ENCODE results near the gene FREM3. TPM values are rescaled to one million over a fixed set of nuclear protein-coding genes. Genes with fewer than 3 reads are reported as not detected.
"Not testable (repeated sequence)": the region's sequence is repeated elsewhere in the genome, so short reads cannot be mapped to it uniquely, and the experiment has no call there.

FREM3 gene
- not detected for total RNA-seq

DNA sequence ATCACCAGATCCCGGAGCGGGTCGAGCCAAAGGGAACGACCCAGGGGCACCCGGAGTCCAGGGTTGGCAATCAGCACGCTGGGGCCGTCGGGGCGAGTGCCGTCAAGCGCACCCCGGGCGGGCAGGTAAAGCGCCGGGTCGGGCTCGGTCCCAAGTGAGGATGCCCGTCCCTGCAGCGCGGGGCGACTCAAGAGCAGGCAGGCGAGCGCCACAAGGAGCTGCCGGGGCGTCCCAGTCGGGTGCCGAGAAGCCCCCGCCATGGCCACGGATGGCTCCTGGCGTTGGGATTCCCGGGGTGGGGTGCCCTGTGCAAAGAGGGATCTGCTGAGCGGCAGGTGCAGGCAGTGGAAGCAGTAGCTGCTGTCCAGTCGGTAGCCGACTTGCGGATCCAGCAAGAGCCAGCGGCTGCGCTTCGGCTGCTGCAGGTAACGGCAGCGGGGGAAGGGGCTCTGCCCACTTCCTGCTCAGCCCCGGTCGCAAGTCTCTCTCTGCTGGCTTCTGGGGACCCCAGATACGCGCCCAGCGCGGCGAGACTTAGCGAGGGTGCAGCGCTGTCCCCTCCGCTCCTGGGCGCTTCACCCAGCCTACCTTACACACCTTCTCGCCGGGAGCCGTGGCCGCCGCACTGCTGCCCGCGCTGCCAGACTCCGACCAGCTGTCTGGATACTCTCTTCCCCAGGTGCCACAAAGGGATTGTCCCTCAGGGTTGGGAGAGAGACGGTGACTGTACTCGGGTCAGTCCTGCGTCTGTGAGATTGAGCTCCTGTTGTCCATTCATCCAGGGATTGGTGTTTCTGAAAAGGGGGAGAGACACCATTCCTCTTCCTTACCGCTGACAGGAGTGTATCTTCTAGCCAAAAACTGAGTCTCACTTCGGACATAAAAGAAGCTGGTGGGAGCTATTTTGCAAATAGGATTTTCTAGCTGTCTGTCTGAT, at the start of gene FREM3:
Gene FREM3 (minus strand): TSS at position 260 of the 937 bp plus-strand sequence. CDS start 0 bp downstream, at position 260.
- intact Hi-C loops (cut with DNase I; ENCODE audit: low total_unique reads), result no loop called here
- TF ChIP-seq, protein P1, sequence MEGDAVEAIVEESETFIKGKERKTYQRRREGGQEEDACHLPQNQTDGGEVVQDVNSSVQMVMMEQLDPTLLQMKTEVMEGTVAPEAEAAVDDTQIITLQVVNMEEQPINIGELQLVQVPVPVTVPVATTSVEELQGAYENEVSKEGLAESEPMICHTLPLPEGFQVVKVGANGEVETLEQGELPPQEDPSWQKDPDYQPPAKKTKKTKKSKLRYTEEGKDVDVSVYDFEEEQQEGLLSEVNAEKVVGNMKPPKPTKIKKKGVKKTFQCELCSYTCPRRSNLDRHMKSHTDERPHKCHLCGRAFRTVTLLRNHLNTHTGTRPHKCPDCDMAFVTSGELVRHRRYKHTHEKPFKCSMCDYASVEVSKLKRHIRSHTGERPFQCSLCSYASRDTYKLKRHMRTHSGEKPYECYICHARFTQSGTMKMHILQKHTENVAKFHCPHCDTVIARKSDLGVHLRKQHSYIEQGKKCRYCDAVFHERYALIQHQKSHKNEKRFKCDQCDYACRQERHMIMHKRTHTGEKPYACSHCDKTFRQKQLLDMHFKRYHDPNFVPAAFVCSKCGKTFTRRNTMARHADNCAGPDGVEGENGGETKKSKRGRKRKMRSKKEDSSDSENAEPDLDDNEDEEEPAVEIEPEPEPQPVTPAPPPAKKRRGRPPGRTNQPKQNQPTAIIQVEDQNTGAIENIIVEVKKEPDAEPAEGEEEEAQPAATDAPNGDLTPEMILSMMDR (IDR thresholded peaks at IDR 0.05), result no peak
- TF ChIP-seq POLR2A (IDR thresholded peaks at IDR 0.05), result no peak
- H3K4me3 ChIP-seq (ENCODE audit: low read depth, poor library complexity, severe bottlenecking), result no peak within 1 kb of the TSS
- no peak for DNase-seq (ENCODE audit: low spot score in 2 of 2)
- 4 to 5% methylated on average over 22 to 35 of the region's 64 CpGs for WGBS, 2 donors

DNA sequence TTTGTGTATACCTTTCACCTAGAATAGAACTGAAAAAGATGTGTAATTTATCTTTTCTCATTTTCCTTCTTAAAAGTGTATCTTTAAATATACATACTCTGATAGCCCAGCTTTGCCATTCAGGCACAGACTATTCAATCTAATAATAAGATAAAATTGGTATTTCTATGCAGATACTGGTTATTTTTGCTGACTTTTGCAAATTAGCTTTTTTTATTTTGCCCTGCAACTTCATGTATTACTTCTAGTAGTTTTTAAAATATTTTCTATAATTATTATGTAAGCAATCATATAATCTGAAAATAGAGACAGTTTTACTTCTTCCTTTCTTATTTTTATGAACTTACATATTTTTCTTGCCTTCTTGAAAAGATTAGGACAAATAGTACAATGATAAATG, 45.4 kb upstream of the FREM3 start:
- intact Hi-C loops (cut with DNase I; ENCODE audit: low total_unique reads), result no loop called here
- no peak overlapping the region for H3K4me3 ChIP-seq (ENCODE audit: low read depth, poor library complexity, severe bottlenecking)
- TF ChIP-seq POLR2A (IDR thresholded peaks at IDR 0.05), result no peak
- TF ChIP-seq, protein P1 (IDR thresholded peaks at IDR 0.05), result no peak
- no peak for DNase-seq (ENCODE audit: low spot score in 2 of 2)

DNA sequence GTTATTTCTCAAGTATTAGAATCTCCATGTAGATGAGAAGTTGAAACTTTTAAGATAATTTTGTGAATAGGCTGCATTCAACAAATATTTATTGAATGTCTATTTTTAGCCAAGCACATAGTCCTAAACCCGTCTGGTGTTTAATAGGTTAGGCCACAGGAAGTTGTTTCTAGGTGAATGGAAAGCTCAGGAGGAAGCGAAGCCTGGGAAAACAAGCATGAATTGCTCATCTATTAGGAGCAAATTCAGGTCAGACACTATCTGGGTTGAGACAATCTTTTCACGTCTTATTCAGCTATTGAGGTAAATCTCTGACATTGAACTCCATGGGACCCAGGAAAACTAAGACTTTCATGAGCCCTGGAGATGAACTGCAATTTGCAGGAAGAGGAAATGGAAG, 43.1 kb upstream of the FREM3 start:
- no peak overlapping the region for H3K4me3 ChIP-seq (ENCODE audit: low read depth, poor library complexity, severe bottlenecking)
- no peak for DNase-seq (ENCODE audit: low spot score in 2 of 2)
- WGBS, 2 donors, result 68 to 71% methylated on average over 3 of the region's 3 CpGs
- TF ChIP-seq POLR2A (IDR thresholded peaks at IDR 0.05), result no peak
- TF ChIP-seq, protein P1 (IDR thresholded peaks at IDR 0.05), result no peak
- intact Hi-C loops (cut with DNase I; ENCODE audit: low total_unique reads), result no loop called here

DNA sequence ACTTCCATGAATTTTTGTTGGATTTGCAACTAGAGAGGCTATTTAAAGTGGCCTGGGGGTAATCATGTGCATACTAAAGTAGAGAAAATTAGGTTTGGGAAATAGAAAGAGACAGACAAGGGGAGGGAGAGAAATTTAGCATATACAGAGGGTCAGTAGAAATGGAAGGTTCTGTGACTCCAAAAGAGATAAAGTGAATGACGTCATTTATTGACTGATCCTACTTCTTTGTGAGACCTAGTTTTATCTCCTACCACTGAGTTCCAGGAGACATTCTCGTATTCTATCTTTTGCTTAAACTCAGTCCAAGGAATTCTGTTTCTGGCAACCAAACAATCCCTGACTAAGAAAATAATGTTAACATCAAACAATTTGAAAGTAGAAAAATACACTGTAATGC, 42.4 kb upstream of the FREM3 start:
- H3K4me3 ChIP-seq (ENCODE audit: low read depth, poor library complexity, severe bottlenecking), result no peak overlapping the region
- DNase-seq (ENCODE audit: low spot score in 2 of 2), result no peak
- intact Hi-C loops (cut with DNase I; ENCODE audit: low total_unique reads), result no loop called here
- WGBS, 2 donors, result 44 to 63% methylated on average over 2 of the region's 2 CpGs
- TF ChIP-seq, protein P1 (IDR thresholded peaks at IDR 0.05), result no peak
- no peak for TF ChIP-seq POLR2A (IDR thresholded peaks at IDR 0.05)

DNA sequence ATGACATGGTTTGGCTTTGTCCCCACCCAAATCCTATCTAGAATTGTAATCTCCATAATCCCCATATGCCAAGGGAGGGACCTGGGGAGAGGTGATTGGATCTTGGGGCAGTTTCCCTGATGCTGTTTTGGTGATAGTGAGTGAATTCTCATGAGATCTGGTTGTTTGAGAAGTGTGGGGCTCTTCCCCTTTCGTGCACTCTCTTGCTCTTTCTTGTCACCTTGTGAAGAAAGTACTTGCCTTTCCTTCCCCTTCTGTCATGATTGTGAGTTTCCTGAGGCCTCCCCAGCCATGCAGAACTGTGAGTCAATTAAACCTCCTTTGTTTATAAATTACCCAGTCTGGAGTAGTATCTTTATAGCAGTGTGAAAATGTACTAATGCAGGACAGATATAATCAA, 36.4 kb upstream of the FREM3 start:
- no peak overlapping the region for H3K4me3 ChIP-seq (ENCODE audit: low read depth, poor library complexity, severe bottlenecking)
- TF ChIP-seq, protein P1 (IDR thresholded peaks at IDR 0.05), result no peak
- no peak for TF ChIP-seq POLR2A (IDR thresholded peaks at IDR 0.05)
- DNase-seq (ENCODE audit: low spot score in 2 of 2), result no peak
- WGBS, 2 donors, result 58 to 61% methylated on average over 1 of the region's 1 CpG
- intact Hi-C loops (cut with DNase I; ENCODE audit: low total_unique reads), result no loop called here

DNA sequence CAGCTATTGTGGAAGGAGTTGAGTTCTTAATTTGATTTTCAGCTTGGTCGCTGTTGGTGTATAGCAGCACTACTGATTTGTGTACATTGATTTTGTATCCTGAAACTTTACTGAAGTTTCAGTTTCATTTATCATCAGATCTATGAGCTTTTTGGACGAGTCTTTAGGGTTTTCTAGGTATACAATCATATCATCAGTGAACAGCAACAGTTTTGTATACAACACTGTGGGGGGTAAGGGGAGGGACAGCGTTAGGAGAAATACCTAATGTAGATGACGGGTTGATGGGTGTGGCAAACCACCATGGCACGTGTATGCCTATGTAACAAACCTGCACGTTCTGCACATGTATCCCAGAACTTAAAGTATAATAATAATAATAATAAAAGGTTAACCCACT, 35.6 kb upstream of the FREM3 start:
- intact Hi-C loops (cut with DNase I; ENCODE audit: low total_unique reads); H3K4me3 ChIP-seq (ENCODE audit: low read depth, poor library complexity, severe bottlenecking); DNase-seq (ENCODE audit: low spot score in 2 of 2): not testable (repeated sequence)
- WGBS, 2 donors, result 70 to 77% methylated on average over 6 of the region's 6 CpGs

Measured in lower leg skin (tissue), 4 donors.